Gastroesophageal sphincter (tissue), 4 donors: ENCODE measurements around the gene IFIT3. TPM values are rescaled to one million over a fixed set of nuclear protein-coding genes. Genes with fewer than 3 reads are reported as not detected.

ENCODE experiments used
- ATAC-seq: fragments of 150-250 bp; one replicate; pipeline ENCODE4 v1.9.1; 2016; ENCODE audit warnings: mild to moderate bottlenecking, moderate library complexity
- H3K27ac ChIP-seq, 4 donors: fragments of 200-600 bp; sonication (generic) in 3 of 4; 1 replicate in 3 of 4; 2 replicates in 1 of 4; pipeline ENCODE4 v1.5.1; 2016 to 2019
- H3K27me3 ChIP-seq: fragments of 200-600 bp; sonication (generic); one replicate; pipeline ENCODE4 v1.5.1; 2019
- H3K36me3 ChIP-seq, 2 donors: fragments of 200-600 bp; sonication (generic); one replicate each; pipeline ENCODE4 v1.5.1; 2019; ENCODE audit warnings: control low read depth in 1 of 2
- H3K4me1 ChIP-seq, 3 donors: fragments of 200-600 bp; sonication (generic); 1 replicate in 2 of 3; 2 replicates in 1 of 3; pipeline ENCODE4 v1.5.1; 2016 to 2019; ENCODE audit warnings: control low read depth in 2 of 3
- H3K4me3 ChIP-seq, 2 donors: fragments of 200-600 bp; sonication (generic); one replicate each; pipeline ENCODE4 v1.5.1; 2019; ENCODE audit warnings: mild to moderate bottlenecking in 1 of 2, moderate library complexity in 1 of 2
- H3K9me3 ChIP-seq, 3 donors: fragments of 200-600 bp; sonication (generic); one replicate each; pipeline ENCODE4 v1.5.1; 2017 to 2019; ENCODE audit warnings: control low read depth in 2 of 3
- CTCF ChIP-seq, 4 experiments: fragments of 200-600 bp in 2 of 4; fragments of 450-650 bp in 2 of 4; sonication (generic) in 1 of 4; IDR thresholded peaks; one replicate each; pipeline ENCODE4 v1.5.1; 2017 to 2019; ENCODE audit warnings: antibody characterized with exemption in 4 of 4, mild to moderate bottlenecking in 2 of 4, moderate library complexity in 2 of 4
- EP300 ChIP-seq: sonication (generic); formaldehyde crosslinking; IDR thresholded peaks from one replicate; pipeline ENCODE4 v1.6.1; 2017; ENCODE audit warnings: antibody characterized with exemption, mild to moderate bottlenecking
- POLR2A ChIP-seq, 2 donors: fragments of 450-650 bp; IDR thresholded peaks; one replicate each; pipeline ENCODE4 v1.6.1; 2017; ENCODE audit warnings: antibody characterized with exemption in 2 of 2, mild to moderate bottlenecking in 2 of 2, moderate library complexity in 1 of 2
- POLR2AphosphoS5 ChIP-seq: sonication (generic); formaldehyde crosslinking; IDR thresholded peaks from one replicate; pipeline ENCODE4 v1.6.1; 2017; ENCODE audit warnings: antibody characterized with exemption
- WGBS, 2 donors: methylation state at CpG; one replicate each; pipeline ENCODE4 v1.1.5; 2018; ENCODE audit warnings: low coverage in 1 of 2; 5-methylcytosine and 5-hydroxymethylcytosine counted together
- total RNA-seq, 4 donors: library from RNA; depleted of rRNA; stranded (reverse); fragments of >200 nt; gene quantifications; one replicate each; pipeline ENCODE4 v1.1.0, GENCODE V29; 2016

IFIT3 gene
- total RNA-seq, 4 donors from 2014 or later: 8.1 to 15.5 (median 11.9) TPM

GRCh38 chr10:89341649-89342048 is 13.9 kb downstream of the IFIT3 start:
- H3K27ac ChIP-seq: no peak overlapping the region

GRCh38 chr10:89342206-89342958 is 14.6 kb downstream of the IFIT3 start:
- 25 to 63% methylated on average over 2 to 3 of the region's 3 CpGs for WGBS, 2 donors
- TF ChIP-seq EP300: no peak
- no peak for TF ChIP-seq POLR2AphosphoS5
- no peak for TF ChIP-seq CTCF (IDR thresholded peaks at IDR 0.05)
- no peak for TF ChIP-seq POLR2A (IDR thresholded peaks at IDR 0.05)
- Histone ChIP-seq H3K27me3 (no peaks in the 10 kb centered on the region), H3K9me3 (no peaks in the 10 kb centered on the region), H3K4me1 (peaks cover 0 to 31% (median 3%) of the 10 kb centered on the region in 3 donors), H3K27ac (no peak overlapping the region), H3K4me3 (no peak overlapping the region), H3K36me3 (peaks cover 0 to 37% of the 10 kb centered on the region in 2 donors)
- ATAC-seq: peak; percentile 56

More at GRCh38 chr10:89341649-89342048, 13.9 kb downstream of the IFIT3 start:
- TF ChIP-seq POLR2A (IDR thresholded peaks at IDR 0.05): no peak
- TF ChIP-seq EP300: no peak
- no peak for TF ChIP-seq POLR2AphosphoS5
- no peak for TF ChIP-seq CTCF (IDR thresholded peaks at IDR 0.05)
- peaks cover 0 to 44% of the 10 kb centered on the region in 2 donors for H3K36me3 ChIP-seq
- H3K4me1 ChIP-seq: peaks cover 0 to 28% (median 0%) of the 10 kb centered on the region in 3 donors
- WGBS, 2 donors: 81 to 89% methylated on average over 3 of the region's 3 CpGs
- no peak for ATAC-seq
- no peak overlapping the region for H3K4me3 ChIP-seq
- H3K27me3 ChIP-seq: no peaks in the 10 kb centered on the region
- no peaks in the 10 kb centered on the region for H3K9me3 ChIP-seq

GRCh38 chr10:89343089-89343767 is 15.4 kb downstream of the IFIT3 start:
- 78 to 93% methylated on average over 4 to 5 of the region's 5 CpGs for WGBS, 2 donors
- H3K4me3 ChIP-seq: no peak overlapping the region
- no peaks in the 10 kb centered on the region for H3K9me3 ChIP-seq
- TF ChIP-seq POLR2A (IDR thresholded peaks at IDR 0.05) (no peak), POLR2AphosphoS5 (no peak), EP300 (no peak), CTCF (IDR thresholded peaks at IDR 0.05) (no peak)
- ATAC-seq: no peak
- H3K27me3 ChIP-seq: no peaks in the 10 kb centered on the region
- H3K27ac ChIP-seq: no peak overlapping the region
- peaks cover 0 to 28% of the 10 kb centered on the region in 2 donors for H3K36me3 ChIP-seq
- peaks cover 0 to 35% (median 8%) of the 10 kb centered on the region in 3 donors for H3K4me1 ChIP-seq

- no peak overlapping the region for H3K4me3 ChIP-seq
- H3K27ac ChIP-seq: no peak overlapping the region
- no peak for TF ChIP-seq POLR2A (IDR thresholded peaks at IDR 0.05)
- no peak for TF ChIP-seq POLR2AphosphoS5
- TF ChIP-seq EP300: no peak
- no peak for TF ChIP-seq CTCF (IDR thresholded peaks at IDR 0.05)
- no peaks in the 10 kb centered on the region for H3K27me3 ChIP-seq
- H3K4me1 ChIP-seq: peaks cover 0 to 35% (median 8%) of the 10 kb centered on the region in 3 donors
- WGBS, 2 donors: 69 to 88% methylated on average over 2 of the region's 2 CpGs
- H3K9me3 ChIP-seq: no peaks in the 10 kb centered on the region
- peaks cover 0 to 19% of the 10 kb centered on the region in 2 donors for H3K36me3 ChIP-seq
- ATAC-seq: no peak
These were observed 16.4 kb downstream of the IFIT3 start for GRCh38 chr10:89344156-89344555.
